T-helper 1 cell treated with Interleukin-12 subunit alpha and Interleukin-12 subunit beta and Interleukin-4 antibody, amounts not matched to agents 30 ng/mL and 1 ng/mL, for 36 hours (primary cell): ENCODE measurements around the gene NR2F1-AS1. TPM values are rescaled to one million over a fixed set of nuclear protein-coding genes. Genes with fewer than 3 reads are reported as not detected.
"Not testable (repeated sequence)": the region's sequence is repeated elsewhere in the genome, so short reads cannot be mapped to it uniquely, and the experiment has no call there.

Source experiments
- intact Hi-C: fragments of 100-400 bp; cut with micrococcal nuclease; formaldehyde crosslinking; loops from one replicate; pipeline ENCODE4 v1.15.1; 2024
- total RNA-seq: library from RNA; stranded (reverse); gene quantifications from 2 replicates; pipeline ENCODE4 v1.2.3, GENCODE V29; 2022

The NR2F1-AS1 gene
- total RNA-seq, 1 donor from 2014 or later, result not detected

- intact Hi-C loops, result no loop called here
Observed at GRCh38 chr5:93401634-93402213, 179.3 kb downstream of the NR2F1-AS1 start.

GRCh38 chr5:93399675-93400074 lies 181.3 kb downstream of the NR2F1-AS1 start:
- intact Hi-C loops, result no loop called here

- intact Hi-C loops, result no loop called here
Observed at GRCh38 chr5:93395971-93396379, 185.0 kb downstream of the NR2F1-AS1 start.

GRCh38 chr5:93395010-93395409 lies 186.0 kb downstream of the NR2F1-AS1 start:
- intact Hi-C loops, result no loop called here

- intact Hi-C loops, result no loop called here
Observed at GRCh38 chr5:93394301-93394700, 186.7 kb downstream of the NR2F1-AS1 start.

GRCh38 chr5:93391169-93391568 lies 189.8 kb downstream of the NR2F1-AS1 start:
- intact Hi-C loops, result not testable (repeated sequence)

- intact Hi-C loops, result no loop called here
Observed at GRCh38 chr5:93385655-93386054, 195.4 kb downstream of the NR2F1-AS1 start.

- intact Hi-C loops, result no loop called here
Observed at GRCh38 chr5:93384995-93385394, 196.0 kb downstream of the NR2F1-AS1 start.

- intact Hi-C loops, result no loop called here
Observed at GRCh38 chr5:93384026-93384425, 197.0 kb downstream of the NR2F1-AS1 start.

- intact Hi-C loops, result no loop called here
Observed at GRCh38 chr5:93382188-93382825, 198.7 kb downstream of the NR2F1-AS1 start.

- intact Hi-C loops, result no loop called here
Observed at GRCh38 chr5:93381057-93381456, 200.0 kb downstream of the NR2F1-AS1 start.

- intact Hi-C loops, result no loop called here
Observed at GRCh38 chr5:93378073-93378472, 202.9 kb downstream of the NR2F1-AS1 start.

- intact Hi-C loops, result no loop called here
Observed at GRCh38 chr5:93371893-93372292, 209.1 kb downstream of the NR2F1-AS1 start.

- intact Hi-C loops, result no loop called here
Observed at GRCh38 chr5:93364378-93364777, 216.6 kb downstream of the NR2F1-AS1 start.

- intact Hi-C loops, result no loop called here
Observed at GRCh38 chr5:93360436-93361088, 220.5 kb downstream of the NR2F1-AS1 start.

GRCh38 chr5:93359960-93360305 lies 221.1 kb downstream of the NR2F1-AS1 start:
- intact Hi-C loops, result no loop called here

Other genes starting within 250 kb of the NR2F1-AS1 start
- gene NR2F1, start 2.0 kb upstream of the NR2F1-AS1 start, total RNA-seq, result not detected in 2 replicates
- gene POU5F2, start 160.4 kb upstream of the NR2F1-AS1 start, total RNA-seq, result 2.3 and 2.4 TPM in 2 replicates